Caco-2 (cell line): Measurements from ENCODE around the gene FAP. TPM values are rescaled to one million over a fixed set of nuclear protein-coding genes. Genes with fewer than 3 reads are reported as not detected.

Source experiments
- BruUV-seq: library from RNA; stranded (reverse); fragments of 400-500 nt; replicated peaks from 2 replicates; lab custom pipeline; 2021; lab: Mats Ljungman, UMichigan
- CTCF ChIA-PET: fragments of 300-600 bp; sonication (Branson Sonifier 250); formaldehyde crosslinking; loops from one replicate; lab custom pipeline; 2022; ENCODE audit warnings: antibody characterized with exemption; lab: Charles Lee
- POLR2A ChIA-PET: fragments of 300-600 bp; sonication (Branson Sonifier 250); formaldehyde crosslinking; loops from one replicate; lab custom pipeline; 2022; ENCODE audit warnings: antibody characterized with exemption; lab: Charles Lee
- DNase-seq, 2 experiments: peaks; one replicate each; pipeline versions ENCODE4 v3.0.0 to v3.0.0-alpha.2; 2020 to 2022
- H3K27me3 ChIP-seq: replicated peaks from 2 replicates; pipeline ENCODE4 v1.6.0; 2011; ENCODE audit warnings: low read length; ENCODE audit not compliant: control insufficient read depth, insufficient read depth
- H3K36me3 ChIP-seq: 2 replicates; pipeline ENCODE4 v1.5.1; 2011; ENCODE audit warnings: low read length; ENCODE audit not compliant: control insufficient read depth, insufficient read depth
- H3K4me1 ChIP-seq: fragments of 250-450 bp; sonication (Bioruptor Pico); 2 replicates; pipeline ENCODE4 v1.5.1; 2020; ENCODE audit warnings: mild to moderate bottlenecking
- H3K4me3 ChIP-seq: 2 replicates; pipeline ENCODE4 v1.5.1; 2011; ENCODE audit warnings: low read depth, mild to moderate bottlenecking, control low read depth, low read length
- H3K9me3 ChIP-seq: fragments of 250-450 bp; sonication (Bioruptor Pico); 2 replicates; pipeline ENCODE4 v1.5.1; 2020; ENCODE audit warnings: mild to moderate bottlenecking, moderate library complexity
- H3K27ac Mint-ChIP-seq: one replicate; pipeline ENCODE4 v1.8.0; 2022; ENCODE audit warnings: mixed read lengths; ENCODE audit not compliant: unreplicated experiment
- H3K27me3 Mint-ChIP-seq: one replicate; pipeline ENCODE4 v1.8.0; 2022; ENCODE audit warnings: mixed read lengths; ENCODE audit not compliant: insufficient read depth, unreplicated experiment
- H3K36me3 Mint-ChIP-seq: one replicate; pipeline ENCODE4 v1.8.0; 2022; ENCODE audit warnings: mild to moderate bottlenecking, mixed read lengths; ENCODE audit not compliant: insufficient read depth, unreplicated experiment
- H3K4me1 Mint-ChIP-seq: one replicate; pipeline ENCODE4 v1.8.0; 2022; ENCODE audit warnings: low read depth, mixed read lengths; ENCODE audit not compliant: unreplicated experiment
- H3K4me3 Mint-ChIP-seq: one replicate; pipeline ENCODE4 v1.8.0; 2022; ENCODE audit warnings: mild to moderate bottlenecking, moderate library complexity, mixed read lengths; ENCODE audit not compliant: unreplicated experiment
- H3K9me3 Mint-ChIP-seq: one replicate; pipeline ENCODE4 v1.8.0; 2022; ENCODE audit warnings: mixed read lengths; ENCODE audit not compliant: unreplicated experiment
- CTCF ChIP-seq, 2 experiments: fragments of 200-600 bp in 1 of 2; IDR thresholded peaks; 1 replicate in 1 of 2; 2 replicates in 1 of 2; pipeline versions ENCODE4 v1.5.1 to v1.8.0; 2011 to 2022; ENCODE audit warnings: antibody characterized with exemption in 1 of 2, control low read depth in 1 of 2, inconsistent platforms in 1 of 2, low read depth in 1 of 2, low read length in 1 of 2, mild to moderate bottlenecking in 1 of 2, moderate library complexity in 1 of 2; ENCODE audit not compliant: insufficient read depth in 1 of 2, severe bottlenecking in 1 of 2, unreplicated experiment in 1 of 2
- intact Hi-C: fragments of 100-400 bp; cut with micrococcal nuclease; formaldehyde crosslinking; loops from one replicate; pipeline ENCODE4 v1.10.0; 2022; ENCODE audit not compliant: unreplicated experiment
- total RNA-seq: library from RNA; stranded (reverse); gene quantifications from 2 replicates; pipeline ENCODE4 v1.2.3, GENCODE V29; 2022

FAP gene
- total RNA-seq, 1 experiment from 2014 or later = not detected

GRCh38 chr2:162220368-162220767, 22.9 kb downstream of the FAP start:
- no peak for DNase-seq
- H3K4me1 Mint-ChIP-seq = no peaks in the 10 kb centered on the region
- TF ChIP-seq CTCF (IDR thresholded peaks at IDR 0.05; ENCODE audit: insufficient read depth in 1 of 2, low read depth in 1 of 2, low read length in 1 of 2, severe bottlenecking in 1 of 2, unreplicated experiment in 1 of 2) = no peak
- POLR2A ChIA-PET = no interaction called here
- H3K36me3 ChIP-seq = no peaks in the 10 kb centered on the region
- H3K4me3 ChIP-seq = no peak overlapping the region
- H3K9me3 ChIP-seq = no peaks in the 10 kb centered on the region
- peaks cover 15% of the 10 kb centered on the region for H3K27me3 Mint-ChIP-seq
- H3K27ac Mint-ChIP-seq = no peak overlapping the region
- no peaks in the 10 kb centered on the region for H3K36me3 Mint-ChIP-seq
- CTCF ChIA-PET = interaction anchor here (0.6 to 3.5 kb wide), 3 partner anchors 77 to 882 kb away, joined by 3 to 43 read pairs (median 9); no protein-coding TSS in a partner anchor
- H3K9me3 Mint-ChIP-seq = no peaks in the 10 kb centered on the region
- H3K27me3 ChIP-seq = no peaks in the 10 kb centered on the region
- H3K4me3 Mint-ChIP-seq = no peak overlapping the region
- no peaks in the 10 kb centered on the region for H3K4me1 ChIP-seq
- intact Hi-C loops = no loop called here
- no TSS peak for BruUV-seq

GRCh38 chr2:162219426-162219825, 23.8 kb downstream of the FAP start:
- H3K9me3 ChIP-seq = no peaks in the 10 kb centered on the region
- intact Hi-C loops = no loop called here
- no peaks in the 10 kb centered on the region for H3K4me1 Mint-ChIP-seq
- no peaks in the 10 kb centered on the region for H3K36me3 ChIP-seq
- no peak overlapping the region for H3K4me3 ChIP-seq
- no peak for DNase-seq
- no peaks in the 10 kb centered on the region for H3K27me3 ChIP-seq
- POLR2A ChIA-PET = interaction anchor here (0.8 kb wide), 1 partner anchor 93 kb away, joined by 3 read pairs; no protein-coding TSS in a partner anchor
- H3K27me3 Mint-ChIP-seq = peaks cover 15% of the 10 kb centered on the region
- no peak overlapping the region for H3K4me3 Mint-ChIP-seq
- no TSS peak for BruUV-seq
- no peaks in the 10 kb centered on the region for H3K4me1 ChIP-seq
- CTCF ChIA-PET = interaction anchor here (3.5 kb wide), 1 partner anchor 78 kb away, joined by 43 read pairs; no protein-coding TSS in a partner anchor
- TF ChIP-seq CTCF (IDR thresholded peaks at IDR 0.05; ENCODE audit: insufficient read depth in 1 of 2, low read depth in 1 of 2, low read length in 1 of 2, severe bottlenecking in 1 of 2, unreplicated experiment in 1 of 2) = no peak
- no peaks in the 10 kb centered on the region for H3K36me3 Mint-ChIP-seq
- H3K9me3 Mint-ChIP-seq = no peaks in the 10 kb centered on the region
- H3K27ac Mint-ChIP-seq = no peak overlapping the region

- CTCF ChIA-PET = interaction anchor here (1.1 kb wide), 1 partner anchor 80 kb away, joined by 3 read pairs; no protein-coding TSS in a partner anchor
- Histone ChIP-seq H3K4me3 (no peak overlapping the region), H3K4me1 (no peaks in the 10 kb centered on the region), H3K36me3 (no peaks in the 10 kb centered on the region), H3K9me3 (no peaks in the 10 kb centered on the region), H3K27me3 (no peaks in the 10 kb centered on the region)
- peaks cover 12% of the 10 kb centered on the region for H3K27me3 Mint-ChIP-seq
- intact Hi-C loops = no loop called here
- BruUV-seq = no TSS peak
- TF ChIP-seq CTCF (IDR thresholded peaks at IDR 0.05; ENCODE audit: insufficient read depth in 1 of 2, low read depth in 1 of 2, low read length in 1 of 2, severe bottlenecking in 1 of 2, unreplicated experiment in 1 of 2) = no peak
- no peak for DNase-seq
- no peaks in the 10 kb centered on the region for H3K4me1 Mint-ChIP-seq
- POLR2A ChIA-PET = no interaction called here
- no peaks in the 10 kb centered on the region for H3K9me3 Mint-ChIP-seq
- H3K27ac Mint-ChIP-seq = no peak overlapping the region
- H3K36me3 Mint-ChIP-seq = no peaks in the 10 kb centered on the region
- no peak overlapping the region for H3K4me3 Mint-ChIP-seq
Observed at GRCh38 chr2:162217598-162217997, 25.6 kb downstream of the FAP start.
